H1 (cell line): Measurements from ENCODE around the gene ANKEF1. TPM values are rescaled to one million over a fixed set of nuclear protein-coding genes. Genes with fewer than 3 reads are reported as not detected.

Experiments used
- ASH2L ChIP-seq: fragments of 200-600, 300-600 bp; sonication (generic); IDR thresholded peaks from one replicate; pipeline ENCODE4 v1.7.1; 2017; ENCODE audit warnings: low read length
- CHD1 ChIP-seq: IDR thresholded peaks from 2 replicates; pipeline ENCODE4 v1.6.1; 2012; ENCODE audit warnings: low read depth, low read length, improper control_type of control experiment
- JUN ChIP-seq: IDR thresholded peaks from 2 replicates; pipeline ENCODE4 v1.6.1; 2011; ENCODE audit warnings: low read depth, mild to moderate bottlenecking, improper control_type of control experiment, low read length
- KDM5A ChIP-seq: fragments of 200-600 bp; IDR thresholded peaks from 2 replicates; pipeline ENCODE4 v1.7.1; 2012; ENCODE audit warnings: mild to moderate bottlenecking, low read length, inconsistent platforms, mixed read lengths
- POLR2A ChIP-seq, 2 experiments: IDR thresholded peaks; 1 replicate in 1 of 2; 2 replicates in 1 of 2; pipeline ENCODE4 v1.6.1; 2011; ENCODE audit warnings: low read depth in 2 of 2, low read length in 2 of 2, mild to moderate bottlenecking in 2 of 2; ENCODE audit errors: control extremely low read depth in 1 of 2
- RAD21 ChIP-seq, 2 experiments: IDR thresholded peaks in 1 of 2; conservative IDR thresholded peaks in 1 of 2; 2 replicates each; pipeline ENCODE4 v1.6.1; 2011; ENCODE audit warnings: low read depth in 2 of 2, low read length in 2 of 2, improper control_type of control experiment in 1 of 2, inconsistent platforms in 1 of 2, mild to moderate bottlenecking in 1 of 2, moderate library complexity in 1 of 2
- SUZ12 ChIP-seq: fragments of 200-600 bp; sonication (generic); IDR thresholded peaks from 2 replicates; pipeline ENCODE4 v1.6.1; 2012; ENCODE audit warnings: mild to moderate bottlenecking, inconsistent platforms, low read length, moderate library complexity, mixed read lengths
- TAF7 ChIP-seq: optimal IDR thresholded peaks from 2 replicates; pipeline ENCODE3; 2011; ENCODE audit warnings: low read depth, mild to moderate bottlenecking, inconsistent platforms, low read length, moderate library complexity, borderline replicate concordance
- polyA plus RNA-seq, 7 experiments: library from polyadenylated mRNA; depleted of rRNA in 3 of 7; stranded (reverse) in 5 of 7; unstranded in 2 of 7; fragments of >200 nt in 5 of 7; fragments of 200-250 nt in 2 of 7; gene quantifications; 1 replicate in 5 of 7; 2 replicates in 1 of 7; 4 replicates in 1 of 7; pipeline versions ENCODE4 v1.2.1 to v1.2.3, GENCODE V29; 2011 to 2013; ENCODE audit warnings: missing spikeins in 2 of 7, mixed read lengths in 2 of 7
- total RNA-seq: library from RNA; stranded (reverse); fragmentation: NEBNext Ultra II Directional; extraction: Animal tissue kit (Norgen Biotek cat#: 25700); gene quantifications from 2 replicates; pipeline ENCODE4 v1.2.1, GENCODE V29; 2021

ANKEF1 gene
- total and polyA plus RNA-seq, 2 of the 8 experiments (the other 6 are each of a cell fraction or from before 2014, with no cell fraction given) = 2.8 to 10.0 TPM

DNA sequence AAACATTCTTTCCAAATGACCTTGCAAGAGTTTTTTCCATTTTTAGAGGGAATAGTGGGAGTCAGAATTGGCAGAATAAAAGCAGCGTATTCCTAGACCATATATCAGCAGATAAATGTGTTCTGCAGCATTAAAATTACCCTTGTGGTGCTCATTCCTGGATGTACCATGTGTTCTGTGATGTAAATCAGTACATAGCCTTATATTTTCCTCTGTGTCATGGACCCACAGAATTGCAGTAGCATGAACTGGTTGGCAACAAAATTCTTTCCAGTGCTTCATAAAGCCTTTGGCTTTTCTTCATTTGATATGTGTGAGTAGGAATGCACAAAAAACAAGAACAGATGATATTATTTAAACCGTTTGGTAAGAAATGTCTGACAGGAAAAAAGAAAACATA is 32.5 kb downstream of the ANKEF1 start (continued):
- TF ChIP-seq ASH2L (no peak), POLR2A (IDR thresholded peaks at IDR 0.05; ENCODE audit: control extremely low read depth in 1 of 2, low read depth in 2 of 2, low read length in 2 of 2) (no peak), TAF7 (no peak), CHD1 (no peak), SUZ12 (no peak), KDM5A (no peak), JUN (no peak), RAD21 (IDR thresholded peaks at IDR 0.05 in 1 of 2, conservative IDR thresholded peaks at IDR 0.05 in 1 of 2; ENCODE audit: low read depth in 2 of 2, low read length in 2 of 2) (no peak)
- TF ChIP-seq, all 59 proteins: peak for 0
